HG02623 (cell line): Measurements from ENCODE around the gene C1orf198.

Source experiments
- ATAC-seq: cut with Tn5 transposase; IDR thresholded peaks from one replicate; pipeline ENCODE4 v1.9.1; 2021; ENCODE audit warnings: moderate library complexity; ENCODE audit not compliant: unreplicated experiment

The C1orf198 gene

GRCh38 chr1:230814949-230815692 lies 53.2 kb downstream of the C1orf198 start:
- no peak for ATAC-seq

GRCh38 chr1:230812568-230812967 lies 55.8 kb downstream of the C1orf198 start:
- ATAC-seq, result no peak

- no peak for ATAC-seq
Observed at GRCh38 chr1:230809256-230809990, 58.9 kb downstream of the C1orf198 start.

GRCh38 chr1:230808281-230808872 lies 59.9 kb downstream of the C1orf198 start:
- ATAC-seq, result no peak

GRCh38 chr1:230807561-230808280 lies 60.6 kb downstream of the C1orf198 start:
- no peak for ATAC-seq

GRCh38 chr1:230807029-230807428 lies 61.3 kb downstream of the C1orf198 start:
- ATAC-seq, result no peak

- no peak for ATAC-seq
Observed at GRCh38 chr1:230806552-230806951, 61.8 kb downstream of the C1orf198 start.

GRCh38 chr1:230804396-230804795 lies 63.9 kb downstream of the C1orf198 start:
- ATAC-seq, result no peak

GRCh38 chr1:230800891-230801840 lies 67.2 kb downstream of the C1orf198 start:
- ATAC-seq, result no peak

GRCh38 chr1:230798491-230798890 lies 69.8 kb downstream of the C1orf198 start:
- ATAC-seq, result no peak

- ATAC-seq, result no peak
Observed at GRCh38 chr1:230797942-230798365, 70.4 kb downstream of the C1orf198 start.

- no peak for ATAC-seq
Observed at GRCh38 chr1:230797376-230797920, 70.9 kb downstream of the C1orf198 start.

GRCh38 chr1:230796626-230797025 lies 71.7 kb downstream of the C1orf198 start:
- ATAC-seq, result no peak

- ATAC-seq, result no peak
Observed at GRCh38 chr1:230794871-230795605, 73.3 kb downstream of the C1orf198 start.

- ATAC-seq, result no peak
Observed at GRCh38 chr1:230794431-230794830, 73.9 kb downstream of the C1orf198 start.

- ATAC-seq, result no peak
Observed at GRCh38 chr1:230793463-230793745, 74.9 kb downstream of the C1orf198 start.

GRCh38 chr1:230792691-230793462 lies 75.4 kb downstream of the C1orf198 start:
- ATAC-seq, result no peak

GRCh38 chr1:230791986-230792564 lies 76.2 kb downstream of the C1orf198 start:
- no peak for ATAC-seq
